Prostate gland (tissue), 2 donors: ENCODE measurements around the gene SMARCD1.

Source experiments
- CTCF ChIP-seq, 4 experiments: fragments of 200-600 bp in 2 of 4; fragments of 450-650 bp in 2 of 4; sonication (generic) in 2 of 4; IDR thresholded peaks; 1 replicate in 3 of 4; 2 replicates in 1 of 4; pipeline ENCODE4 v1.5.1; 2016 to 2019; ENCODE audit warnings: antibody characterized with exemption in 4 of 4, mild to moderate bottlenecking in 2 of 4, moderate library complexity in 2 of 4
- POLR2A ChIP-seq: fragments of 450-650 bp; IDR thresholded peaks from one replicate; pipeline ENCODE4 v1.6.1; 2016; ENCODE audit warnings: antibody characterized with exemption, mild to moderate bottlenecking
- POLR2AphosphoS5 ChIP-seq: sonication (generic); formaldehyde crosslinking; IDR thresholded peaks from one replicate; pipeline ENCODE4 v1.6.1; 2017; ENCODE audit warnings: antibody characterized with exemption

- TF ChIP-seq CTCF (IDR thresholded peaks at IDR 0.05) (no peak), POLR2AphosphoS5 (no peak), POLR2A (no peak)
Observed at GRCh38 chr12:50089730-50090129, 4.6 kb downstream of the SMARCD1 start.
